ENCODE measurements around the gene TTC23. TPM values are rescaled to one million over a fixed set of nuclear protein-coding genes. Genes with fewer than 3 reads are reported as not detected.

The TTC23 gene
- total RNA-seq, 1 donor from 2014 or later: 25.0 TPM

GRCh38 chr15:99250494-99250856 is 1.1 kb upstream of the TTC23 start:
- Mint-ChIP-seq H3K27ac (ENCODE audit: unreplicated experiment) (peak overlapping the region; percentile 92), H3K4me3 (ENCODE audit: unreplicated experiment) (no peak overlapping the region), H3K27me3 (ENCODE audit: low read depth) (no peaks in the 10 kb centered on the region), H3K36me3 (ENCODE audit: low read depth) (no peaks in the 10 kb centered on the region), H3K4me1 (ENCODE audit: low read depth) (peaks cover 35% of the 10 kb centered on the region), H3K9me3 (ENCODE audit: low read depth) (no peaks in the 10 kb centered on the region)
- no peak for DNase-seq (ENCODE audit: low spot score)
- no peak for TF ChIP-seq CTCF (IDR thresholded peaks at IDR 0.05)

GRCh38 chr15:99250001-99250400 is 620 bp upstream of the TTC23 start:
- no peak for TF ChIP-seq CTCF (IDR thresholded peaks at IDR 0.05)
- no peaks in the 10 kb centered on the region for H3K27me3 Mint-ChIP-seq (ENCODE audit: low read depth)
- peak overlapping the region; percentile 92 for H3K27ac Mint-ChIP-seq (ENCODE audit: unreplicated experiment)
- no peaks in the 10 kb centered on the region for H3K9me3 Mint-ChIP-seq (ENCODE audit: low read depth)
- no peak for DNase-seq (ENCODE audit: low spot score)
- no peak overlapping the region for H3K4me3 Mint-ChIP-seq (ENCODE audit: unreplicated experiment)
- no peaks in the 10 kb centered on the region for H3K36me3 Mint-ChIP-seq (ENCODE audit: low read depth)
- peaks cover 35% of the 10 kb centered on the region for H3K4me1 Mint-ChIP-seq (ENCODE audit: low read depth)

- Mint-ChIP-seq H3K27me3 (ENCODE audit: low read depth) (no peaks in the 10 kb centered on the region), H3K27ac (ENCODE audit: unreplicated experiment) (no peak overlapping the region), H3K36me3 (ENCODE audit: low read depth) (no peaks in the 10 kb centered on the region), H3K4me3 (ENCODE audit: unreplicated experiment) (no peak overlapping the region), H3K4me1 (ENCODE audit: low read depth) (peaks cover 27% of the 10 kb centered on the region), H3K9me3 (ENCODE audit: low read depth) (no peaks in the 10 kb centered on the region)
- TF ChIP-seq CTCF (IDR thresholded peaks at IDR 0.05): no peak
- no peak for DNase-seq (ENCODE audit: low spot score)
Measured at GRCh38 chr15:99248000-99248715, 1.2 kb downstream of the TTC23 start.

GRCh38 chr15:99247062-99247461 is 2.3 kb downstream of the TTC23 start:
- H3K9me3 Mint-ChIP-seq (ENCODE audit: low read depth): no peaks in the 10 kb centered on the region
- no peak overlapping the region for H3K27ac Mint-ChIP-seq (ENCODE audit: unreplicated experiment)
- no peaks in the 10 kb centered on the region for H3K27me3 Mint-ChIP-seq (ENCODE audit: low read depth)

GRCh38 chr15:99244306-99244705 is 5.1 kb downstream of the TTC23 start:
- Mint-ChIP-seq H3K27ac (ENCODE audit: unreplicated experiment) (no peak overlapping the region), H3K27me3 (ENCODE audit: low read depth) (no peaks in the 10 kb centered on the region)

More at GRCh38 chr15:99247062-99247461, 2.3 kb downstream of the TTC23 start:
- Mint-ChIP-seq H3K36me3 (ENCODE audit: low read depth) (no peaks in the 10 kb centered on the region), H3K4me1 (ENCODE audit: low read depth) (peaks cover 19% of the 10 kb centered on the region), H3K4me3 (ENCODE audit: unreplicated experiment) (no peak overlapping the region)
- TF ChIP-seq CTCF (IDR thresholded peaks at IDR 0.05): no peak
- DNase-seq (ENCODE audit: low spot score): no peak

More at GRCh38 chr15:99244306-99244705, 5.1 kb downstream of the TTC23 start:
- Mint-ChIP-seq H3K4me3 (ENCODE audit: unreplicated experiment) (no peak overlapping the region), H3K4me1 (ENCODE audit: low read depth) (peaks cover 10% of the 10 kb centered on the region), H3K36me3 (ENCODE audit: low read depth) (no peaks in the 10 kb centered on the region), H3K9me3 (ENCODE audit: low read depth) (no peaks in the 10 kb centered on the region)
- DNase-seq (ENCODE audit: low spot score): no peak
- no peak for TF ChIP-seq CTCF (IDR thresholded peaks at IDR 0.05)

Data from chondrocyte (in vitro differentiated cells).